NCI-H1930 (cell line): Measurements from ENCODE around the gene PCDHA10.

ENCODE experiments used
- DNase-seq, 2 experiments: peaks; one replicate each; lab custom pipeline; 2025; lab: John Stamatoyannopoulos, UW

Gene PCDHA10

GRCh38 chr5:140883927-140884697, 28.4 kb downstream of the PCDHA10 start:
- no peak for DNase-seq

GRCh38 chr5:140916325-140916724, 60.6 kb downstream of the PCDHA10 start:
- no peak for DNase-seq
